DMS53 (cell line): Measurements from ENCODE around the gene WDR82.
A peak's percentile ranks its signal among the peaks of the same experiment; 100 is the strongest.

Source experiments
- DNase-seq: peaks from one replicate; lab custom pipeline; 2025; lab: John Stamatoyannopoulos, UW

WDR82 gene

DNA sequence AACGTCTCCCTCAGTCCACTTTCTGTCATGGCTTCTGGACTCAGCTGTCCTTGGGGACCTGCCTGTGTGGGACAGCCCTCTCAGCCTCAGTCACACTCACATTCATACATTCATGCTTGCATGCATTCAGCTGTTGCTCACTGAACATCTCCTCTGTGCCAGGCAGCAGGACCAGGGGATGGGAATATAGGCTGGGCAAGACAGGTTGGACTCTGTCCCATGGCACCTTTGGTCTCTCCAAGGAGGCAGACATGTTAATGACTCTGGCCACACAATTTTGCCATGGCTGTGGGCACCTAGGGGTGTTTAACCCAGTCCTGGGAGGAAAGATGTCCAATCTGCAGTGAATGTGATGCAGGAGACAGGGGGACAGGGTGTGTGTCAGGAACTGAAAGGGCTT, 29.9 kb upstream of the WDR82 start:
- DNase-seq, result no peak

DNA sequence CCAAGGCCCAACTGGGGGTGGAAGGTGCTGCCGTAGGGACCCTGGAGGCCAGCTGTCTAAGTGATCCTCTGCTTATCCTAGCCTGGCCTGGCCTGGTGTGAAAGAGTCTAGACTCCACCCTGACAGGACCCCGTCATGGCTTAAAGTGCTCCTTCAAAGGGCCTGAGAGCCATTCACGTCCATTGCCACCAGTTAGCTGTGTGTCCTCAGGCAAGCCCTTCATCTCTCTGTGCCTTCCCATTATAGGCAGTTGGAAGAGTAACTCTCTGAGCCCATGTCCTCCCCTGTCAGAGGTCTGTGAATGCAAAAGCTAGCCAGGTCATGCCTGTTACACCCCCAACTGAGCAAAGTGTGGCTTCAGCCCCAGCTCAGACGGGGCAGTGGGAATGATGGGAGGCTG, 28.5 kb upstream of the WDR82 start:
- DNase-seq, result no peak

DNA sequence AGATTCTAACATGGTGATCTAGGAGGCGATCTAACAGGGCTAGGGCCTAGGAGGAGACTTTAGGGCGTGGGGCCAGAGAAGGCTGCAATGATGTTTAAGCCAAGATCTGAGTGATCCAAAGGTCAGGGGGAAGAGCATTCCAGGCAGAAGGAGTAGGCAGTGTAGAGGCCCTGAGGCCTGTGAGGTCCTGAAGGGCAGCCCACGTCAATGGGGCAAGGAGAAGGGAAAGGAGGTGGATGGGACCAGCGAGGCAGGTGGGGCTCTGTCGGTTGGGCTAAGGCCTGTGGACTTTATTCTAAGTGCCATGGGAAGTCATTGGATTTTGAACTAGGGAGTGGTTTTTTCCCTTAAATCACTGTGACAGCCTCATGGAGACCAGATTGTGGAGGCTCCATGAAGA, 27.5 kb upstream of the WDR82 start:
- no peak for DNase-seq

- DNase-seq, result no peak
These were observed 25.4 kb upstream of the WDR82 start for GRCh38 chr3:52303811-52304210.

GRCh38 chr3:52302426-52303145, 24.1 kb upstream of the WDR82 start:
- DNase-seq, result no peak

GRCh38 chr3:52299879-52300611, 21.6 kb upstream of the WDR82 start:
- no peak for DNase-seq

GRCh38 chr3:52299247-52299878, 20.9 kb upstream of the WDR82 start:
- DNase-seq, result no peak

DNA sequence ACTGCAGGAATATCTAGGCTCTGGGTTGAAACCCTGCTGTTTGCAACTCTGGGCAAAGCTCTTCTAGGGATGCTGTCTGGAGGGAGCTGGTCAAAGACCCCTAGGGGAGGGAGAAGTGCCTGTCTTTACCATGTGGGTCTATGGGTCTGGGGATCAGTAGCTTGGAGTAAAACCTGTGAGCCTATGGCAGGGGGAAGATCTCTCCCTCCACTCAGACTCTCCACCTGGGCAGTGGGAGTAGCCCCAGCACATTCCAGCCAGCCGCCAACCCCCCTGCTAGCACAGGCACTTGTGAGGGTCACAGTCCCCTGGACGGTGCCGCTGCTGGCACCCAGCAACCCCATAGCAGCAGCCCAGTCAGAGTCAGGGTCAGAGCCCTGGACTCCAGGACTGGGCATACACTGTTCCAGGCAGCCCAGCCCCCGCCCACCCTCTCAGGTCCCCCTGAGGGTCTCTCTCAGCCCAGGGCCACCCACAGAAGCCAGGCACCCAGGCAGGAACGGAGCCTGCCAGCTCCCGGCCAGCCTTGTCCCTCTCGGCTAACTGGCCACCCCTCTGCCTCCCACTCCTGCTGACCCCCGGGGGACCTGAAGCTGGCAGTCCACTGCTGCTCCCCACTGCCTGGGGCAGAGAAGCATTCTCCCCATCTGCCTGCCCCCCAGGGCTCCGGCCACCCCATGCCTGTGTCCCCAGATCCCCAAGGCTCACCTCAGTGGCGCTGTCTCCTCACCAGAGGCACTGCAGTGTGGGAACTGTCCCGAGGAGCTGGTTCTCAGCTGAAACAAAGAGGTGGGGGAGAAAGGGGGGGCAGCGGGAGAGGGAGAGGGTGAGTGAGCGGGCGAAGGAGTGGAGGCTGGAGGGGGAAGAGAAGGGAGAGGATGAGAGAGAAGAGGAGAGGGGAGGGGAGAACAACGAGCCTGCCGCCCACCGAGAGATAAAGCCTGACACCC, 20.0 kb upstream of the WDR82 start:
- DNase-seq, result no peak

DNA sequence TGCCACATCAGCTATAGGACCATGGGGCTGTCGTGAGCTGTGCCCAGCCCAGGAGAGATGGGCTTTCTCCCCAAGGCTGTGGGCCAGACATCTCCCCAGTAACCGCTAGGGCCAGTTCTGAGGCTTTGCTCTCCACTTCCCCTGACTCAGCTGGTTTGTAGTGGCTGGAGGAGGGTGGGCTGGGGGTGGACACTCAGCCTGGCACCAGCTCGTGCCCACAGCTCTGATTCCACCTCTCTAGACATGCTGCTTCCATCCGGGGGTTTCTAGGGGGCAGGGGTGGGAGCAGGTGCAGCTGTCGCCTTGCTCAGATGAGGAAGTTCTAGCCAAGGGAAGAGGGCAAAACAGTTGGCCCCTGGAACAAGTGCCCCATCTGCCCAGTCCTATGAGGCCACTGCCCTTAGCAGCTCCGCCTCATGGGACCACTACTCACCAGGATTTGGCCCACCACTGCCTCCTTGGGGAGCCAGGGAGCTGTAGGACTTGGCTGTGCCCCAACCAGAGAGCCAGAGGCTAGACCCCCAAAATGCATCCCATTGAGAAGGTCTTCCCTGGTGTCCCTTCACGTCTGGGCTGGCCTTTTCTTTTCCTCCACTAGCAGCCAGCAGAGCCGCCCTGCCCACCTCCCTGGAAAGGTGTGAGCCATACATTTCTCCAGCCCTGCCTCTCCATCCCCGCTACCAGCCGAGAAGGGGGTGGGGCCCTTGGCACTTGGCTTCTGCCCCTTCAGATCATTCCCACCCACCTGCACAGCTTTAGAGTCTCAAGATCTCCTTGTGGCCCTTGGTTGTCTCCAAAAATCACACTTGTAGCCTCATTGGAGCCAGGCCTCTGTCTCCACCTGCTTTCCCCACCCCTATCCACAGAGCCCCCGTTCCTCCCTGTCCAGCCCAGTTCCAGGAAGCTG, 19.0 kb upstream of the WDR82 start:
- no peak for DNase-seq

DNA sequence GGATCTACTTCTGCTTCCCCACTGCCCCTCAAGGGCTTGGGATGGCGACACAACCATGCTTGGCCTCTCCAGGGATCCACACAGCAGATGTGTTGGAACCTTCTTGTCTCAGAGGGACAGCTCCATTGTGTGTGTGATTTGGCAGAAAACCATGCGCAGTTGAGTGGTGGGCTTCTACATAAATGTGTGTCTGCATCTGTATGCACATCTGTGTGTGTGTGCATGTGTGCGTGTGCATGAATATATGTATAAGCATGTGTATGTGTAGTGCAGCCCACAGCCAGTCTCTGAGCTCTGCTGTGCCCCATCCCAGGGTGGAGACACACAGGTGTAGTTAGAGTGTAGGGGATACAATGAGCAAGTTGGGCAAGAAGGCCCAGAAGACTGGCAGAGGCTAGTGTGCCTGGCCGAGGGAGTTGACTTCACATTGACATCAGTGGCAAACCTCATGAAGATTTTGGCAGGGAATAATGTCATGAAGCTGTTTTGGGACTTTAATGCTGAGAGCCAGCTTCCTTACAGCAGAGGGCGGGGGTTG, 17.3 kb upstream of the WDR82 start:
- DNase-seq, result no peak

DNA sequence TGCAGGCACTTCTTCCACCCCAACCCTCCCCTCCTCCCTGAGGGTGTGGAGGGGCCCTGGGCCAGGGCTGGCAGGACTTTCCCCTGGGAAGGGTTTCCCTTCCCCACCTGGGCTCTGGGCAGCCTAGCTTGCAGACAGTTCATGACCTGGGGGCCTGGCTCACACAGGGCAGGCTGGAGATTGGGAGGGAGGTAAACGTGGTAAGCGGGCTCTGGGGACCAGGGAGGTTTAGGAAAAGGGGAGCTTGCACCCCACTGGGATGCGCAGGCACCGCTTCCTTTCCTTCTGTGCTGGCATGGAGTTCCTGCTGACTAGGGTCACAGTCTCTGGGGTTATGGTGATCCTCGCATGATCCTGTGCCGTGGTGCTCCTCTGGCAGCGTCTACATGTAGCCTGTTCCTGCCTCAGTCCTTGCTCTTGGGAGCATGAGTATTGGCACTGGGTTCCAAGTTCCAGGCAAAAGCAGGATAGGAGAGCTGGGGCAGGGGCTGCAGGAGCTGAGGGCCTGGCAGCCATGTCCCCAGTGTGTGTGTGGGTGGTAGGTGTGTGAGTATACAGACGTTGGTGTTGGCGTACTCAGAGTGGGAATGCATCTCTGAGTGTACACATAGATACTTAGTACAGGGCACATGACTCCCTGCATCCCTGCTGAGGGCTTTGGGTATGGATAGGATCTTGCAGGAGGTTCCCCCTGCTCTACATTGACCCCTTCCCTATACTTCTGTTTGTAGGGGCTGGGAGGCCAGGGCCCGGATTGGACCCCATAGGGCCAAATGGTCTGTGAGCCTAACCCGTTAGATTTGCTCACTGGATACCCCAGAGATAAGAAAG, 16.1 kb upstream of the WDR82 start:
- DNase-seq, result no peak

GRCh38 chr3:52293491-52294319, 15.3 kb upstream of the WDR82 start:
- no peak for DNase-seq

DNA sequence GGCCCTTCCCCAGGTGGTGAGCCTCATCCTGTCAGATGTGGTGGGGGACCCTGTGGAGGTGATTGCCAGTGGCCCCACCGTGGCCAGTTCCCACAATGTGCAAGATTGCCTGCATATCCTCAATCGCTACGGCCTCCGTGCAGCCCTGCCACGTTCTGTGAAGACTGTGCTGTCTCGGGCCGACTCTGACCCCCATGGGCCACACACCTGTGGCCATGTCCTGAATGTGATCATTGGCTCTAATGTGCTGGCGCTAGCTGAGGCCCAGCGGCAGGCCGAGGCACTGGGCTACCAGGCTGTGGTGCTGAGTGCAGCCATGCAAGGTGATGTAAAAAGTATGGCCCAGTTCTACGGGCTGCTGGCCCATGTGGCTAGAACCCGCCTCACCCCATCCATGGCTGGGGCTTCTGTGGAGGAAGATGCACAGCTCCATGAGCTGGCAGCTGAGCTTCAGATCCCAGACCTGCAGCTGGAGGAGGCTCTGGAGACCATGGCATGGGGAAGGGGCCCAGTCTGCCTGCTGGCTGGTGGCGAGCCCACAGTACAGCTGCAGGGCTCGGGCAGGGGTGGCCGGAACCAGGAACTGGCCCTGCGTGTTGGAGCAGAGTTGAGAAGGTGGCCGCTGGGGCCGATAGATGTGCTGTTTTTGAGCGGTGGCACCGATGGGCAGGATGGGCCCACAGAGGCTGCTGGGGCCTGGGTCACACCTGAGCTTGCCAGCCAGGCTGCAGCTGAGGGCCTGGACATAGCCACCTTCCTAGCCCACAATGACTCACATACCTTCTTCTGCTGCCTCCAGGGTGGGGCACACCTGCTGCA, 14.0 kb upstream of the WDR82 start:
- no peak for DNase-seq

DNA sequence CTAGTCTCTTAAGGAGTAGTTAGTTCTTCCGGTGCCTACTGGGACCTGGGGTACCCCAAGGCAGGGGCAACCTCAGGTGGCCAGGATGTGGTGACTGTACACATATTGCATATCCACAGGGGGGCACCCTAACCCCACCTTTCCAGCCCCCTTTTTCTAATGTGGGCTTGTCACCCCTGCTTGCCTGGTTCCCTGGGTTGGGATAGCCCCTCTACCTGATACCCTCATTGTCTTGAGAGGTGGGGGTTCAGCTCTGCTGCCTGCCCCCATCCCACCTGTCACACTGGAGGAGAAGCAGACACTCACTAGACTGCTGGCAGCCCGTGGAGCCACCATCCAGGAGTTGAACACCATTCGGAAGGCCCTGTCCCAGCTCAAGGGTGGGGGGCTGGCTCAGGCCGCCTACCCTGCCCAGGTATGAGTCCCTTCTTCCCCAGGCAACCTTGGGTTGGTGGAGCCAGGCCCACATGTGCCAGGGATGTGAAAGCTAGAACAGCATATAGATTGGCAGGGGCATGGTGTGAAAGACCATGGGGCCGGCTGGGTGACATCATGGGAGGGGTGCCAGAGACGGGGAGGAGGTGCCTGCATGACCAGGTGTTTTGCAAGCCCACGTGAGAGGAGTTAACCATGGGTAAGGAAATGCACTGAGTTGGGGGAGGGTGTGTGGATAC, 13.2 kb upstream of the WDR82 start:
- peak; percentile 9 for DNase-seq

DNA sequence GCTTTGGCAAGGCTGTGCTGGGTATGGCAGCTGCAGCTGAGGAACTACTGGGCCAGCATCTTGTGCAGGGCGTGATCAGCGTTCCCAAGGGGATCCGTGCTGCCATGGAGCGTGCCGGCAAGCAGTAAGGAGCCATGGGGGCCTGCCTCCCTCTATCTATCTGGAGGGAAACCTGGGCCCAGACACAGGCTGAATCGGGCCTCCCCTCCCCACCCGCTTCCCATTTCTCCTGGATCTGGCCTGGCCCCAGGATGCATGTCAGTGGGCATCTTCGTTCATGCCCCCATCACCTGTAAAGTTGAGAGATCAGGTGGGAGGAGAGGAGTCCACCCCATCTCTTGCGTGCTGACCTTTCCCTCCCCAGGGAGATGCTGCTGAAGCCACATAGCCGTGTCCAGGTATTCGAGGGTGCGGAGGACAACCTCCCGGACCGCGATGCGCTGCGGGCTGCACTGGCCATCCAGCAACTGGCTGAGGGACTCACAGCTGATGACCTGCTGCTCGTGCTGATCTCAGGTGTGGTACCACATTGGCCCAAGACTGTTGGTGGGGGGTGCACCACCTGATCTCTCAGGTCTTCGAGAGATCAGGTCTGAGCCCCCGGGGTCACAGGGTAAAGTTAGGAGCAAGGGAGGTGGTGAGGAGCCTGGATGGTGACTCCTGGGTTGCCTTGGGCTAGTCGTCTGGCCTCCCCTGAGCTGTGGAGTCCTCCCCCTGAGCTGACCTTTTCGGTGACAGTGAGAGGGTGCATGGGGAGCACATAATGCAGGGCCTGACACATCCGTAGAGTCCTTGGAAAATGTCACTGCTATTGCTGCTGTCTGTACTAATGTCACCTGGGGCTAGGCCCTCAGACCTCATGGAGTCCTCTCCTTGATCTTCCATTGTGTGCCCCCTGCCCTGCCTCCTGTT, 12.4 kb upstream of the WDR82 start:
- no peak for DNase-seq
